Medulla oblongata (tissue), 1 donor: ENCODE measurements around the gene METTL9.
A peak's percentile ranks its signal among the peaks of the same experiment; 100 is the strongest.
"Not testable (repeated sequence)": the region's sequence is repeated elsewhere in the genome, so short reads cannot be mapped to it uniquely, and the experiment has no call there.

Source experiments
- DNase-seq: peaks from one replicate; pipeline ENCODE4 v3.0.0-alpha.2; 2015; ENCODE audit errors: extremely low spot score

METTL9 gene

DNA sequence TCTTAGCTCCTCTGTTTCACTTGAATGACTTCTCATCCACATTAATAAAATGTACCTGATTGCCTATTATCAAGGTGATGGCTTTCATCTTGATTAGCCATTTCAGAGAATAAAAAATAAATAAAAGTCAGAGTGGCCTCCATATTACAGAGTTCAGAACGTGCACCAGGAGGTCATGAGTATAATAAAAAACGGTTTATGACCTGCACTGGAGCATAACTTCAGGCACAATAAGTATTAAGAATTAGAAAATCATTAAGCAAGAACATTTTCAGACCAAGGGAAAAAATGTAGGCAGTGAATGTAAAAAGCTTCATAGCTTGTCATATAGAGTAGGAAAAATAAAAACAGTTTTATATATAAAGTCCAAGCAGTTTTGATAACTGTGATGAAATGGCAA lies 11.4 kb downstream of the METTL9 start:
- DNase-seq = no peak

GRCh38 chr16:21611198-21611555 lies 11.8 kb downstream of the METTL9 start:
- no peak for DNase-seq

DNA sequence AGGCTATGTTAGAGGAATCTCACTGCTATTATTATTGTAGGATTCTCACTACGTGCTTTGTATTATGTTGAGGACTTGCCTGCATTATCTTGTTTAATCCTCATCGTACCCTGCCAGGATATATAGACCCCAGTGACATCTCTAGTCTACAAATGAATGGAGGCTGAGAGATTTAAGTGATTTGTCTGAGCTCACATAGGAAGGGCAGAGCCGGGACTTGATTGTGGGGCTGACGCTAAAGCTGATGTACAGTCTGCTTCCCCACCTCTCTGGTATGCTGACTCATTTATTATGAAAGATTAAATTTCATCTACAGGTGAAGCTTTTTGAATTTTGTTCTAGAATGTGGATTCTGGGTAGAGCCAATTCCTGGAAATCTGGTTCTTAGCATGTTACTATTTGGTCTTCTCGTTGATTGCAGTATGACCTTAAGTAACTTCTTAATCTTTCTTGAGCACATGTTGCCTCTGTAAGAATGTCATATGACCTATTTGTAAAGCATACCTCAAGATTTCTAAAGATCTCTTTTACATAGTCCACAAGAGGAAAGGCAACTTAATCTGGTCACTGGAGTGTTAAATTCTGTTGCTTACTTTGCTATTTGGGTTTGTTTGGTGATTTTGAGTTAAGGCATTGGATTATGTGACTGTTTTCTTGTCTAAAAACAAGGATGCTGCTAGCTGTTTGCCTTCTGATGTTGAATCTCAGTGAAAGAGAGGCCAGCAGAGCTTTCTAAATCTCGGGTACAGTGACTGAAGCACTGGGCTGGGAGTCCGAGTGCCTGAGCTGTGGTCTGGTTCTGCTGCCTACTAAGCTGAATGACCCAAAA lies 12.4 kb downstream of the METTL9 start:
- no peak for DNase-seq

- DNase-seq = no peak
Measured at GRCh38 chr16:21613361-21613760, 14.0 kb downstream of the METTL9 start.

DNA sequence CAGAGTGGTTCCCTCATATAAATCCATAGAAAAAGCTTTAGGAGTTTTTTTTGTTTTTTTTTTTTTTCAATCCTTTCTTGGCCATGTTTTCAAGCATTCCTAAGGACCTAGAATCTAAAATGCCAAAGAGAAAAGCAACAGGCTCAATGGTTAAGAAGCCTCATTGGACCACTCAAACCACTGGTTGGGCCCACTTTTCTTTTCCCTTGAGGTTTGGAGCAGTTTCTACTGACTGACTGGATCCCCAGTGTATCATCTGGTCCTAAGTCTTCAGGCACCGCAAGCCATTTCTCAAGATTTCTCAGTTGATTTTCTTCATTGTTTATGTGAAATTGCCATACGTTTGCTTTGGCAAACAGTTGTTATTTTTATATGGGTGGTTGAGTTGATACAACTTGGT lies 14.4 kb downstream of the METTL9 start:
- no peak for DNase-seq

GRCh38 chr16:21614896-21615295 lies 15.5 kb downstream of the METTL9 start:
- no peak for DNase-seq

DNA sequence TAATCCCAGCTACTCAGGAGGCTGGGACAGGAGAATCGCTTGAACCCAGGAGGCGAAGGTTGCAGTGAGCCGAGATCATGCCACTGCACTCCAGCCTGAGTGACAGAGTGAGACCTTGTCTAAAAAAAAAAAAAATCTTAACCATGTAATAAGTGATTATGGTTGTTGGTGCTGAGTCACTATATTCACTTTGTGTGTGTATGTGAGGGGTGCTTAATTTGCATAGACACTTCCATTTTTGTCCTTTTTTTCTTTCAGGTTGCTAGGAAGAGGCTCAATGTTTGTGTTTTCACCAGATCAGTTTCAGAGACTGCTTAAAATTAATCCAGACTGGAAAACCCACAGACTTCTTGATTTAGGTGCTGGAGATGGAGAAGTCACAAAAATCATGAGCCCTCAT lies 18.2 kb downstream of the METTL9 start:
- no peak for DNase-seq

GRCh38 chr16:21618281-21618680 lies 18.9 kb downstream of the METTL9 start:
- no peak for DNase-seq

- DNase-seq = no peak
Measured at GRCh38 chr16:21619765-21620425, 20.5 kb downstream of the METTL9 start.

- DNase-seq = no peak
Measured at GRCh38 chr16:21620592-21620991, 21.2 kb downstream of the METTL9 start.

GRCh38 chr16:21622545-21622944 lies 23.2 kb downstream of the METTL9 start:
- DNase-seq = no peak

GRCh38 chr16:21625026-21625425 lies 25.6 kb downstream of the METTL9 start:
- DNase-seq = no peak

DNA sequence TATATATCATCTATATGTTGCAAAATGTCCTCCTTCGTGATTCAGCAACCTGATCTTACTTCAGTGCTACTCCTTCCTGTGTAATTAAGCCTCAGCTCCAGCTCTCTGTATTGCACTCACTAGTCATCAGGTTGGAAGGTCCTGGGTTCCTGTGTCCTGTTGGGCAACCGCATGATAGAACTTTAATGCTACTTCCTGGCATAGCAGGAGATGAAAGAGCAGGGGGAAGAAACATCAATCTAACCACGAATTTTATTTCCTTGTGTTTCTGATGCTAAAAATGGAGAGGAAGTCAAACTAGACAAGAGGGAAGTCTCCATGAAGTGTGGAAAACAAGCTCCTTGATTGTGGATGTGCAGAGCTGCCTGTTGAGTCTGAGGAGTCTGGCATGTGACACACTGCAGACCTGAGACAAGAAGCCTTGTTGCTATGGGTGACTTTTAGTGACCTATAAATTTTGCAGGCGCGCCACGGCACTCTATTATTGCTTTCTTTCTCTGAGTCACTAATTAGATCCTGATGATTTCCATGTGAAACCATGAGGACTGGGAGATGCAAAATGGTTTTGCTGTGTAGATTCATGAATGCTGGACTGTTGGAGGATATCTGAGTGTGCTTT lies 27.4 kb downstream of the METTL9 start:
- peak; percentile 60 for DNase-seq

GRCh38 chr16:21628121-21628726 lies 28.8 kb downstream of the METTL9 start:
- DNase-seq = no peak

DNA sequence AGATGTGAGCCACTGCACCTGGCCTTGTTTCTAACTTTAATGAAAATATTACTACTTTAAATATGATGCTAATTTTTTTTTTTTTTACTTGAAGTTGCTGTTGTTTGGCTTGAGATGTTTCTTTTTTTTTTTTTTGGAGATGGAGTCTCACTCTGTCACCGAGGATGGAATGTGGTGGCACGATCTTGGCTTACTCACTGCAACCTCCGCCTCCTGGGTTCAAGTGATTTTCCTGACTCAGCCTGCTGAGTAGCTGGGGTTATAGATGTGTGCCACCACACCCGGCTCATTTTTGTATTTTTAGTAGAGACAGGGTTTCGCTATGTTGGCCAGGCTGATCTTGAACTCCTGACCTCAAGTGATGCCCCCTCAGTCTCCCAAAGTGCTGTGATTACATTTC lies 29.4 kb downstream of the METTL9 start:
- no peak for DNase-seq

DNA sequence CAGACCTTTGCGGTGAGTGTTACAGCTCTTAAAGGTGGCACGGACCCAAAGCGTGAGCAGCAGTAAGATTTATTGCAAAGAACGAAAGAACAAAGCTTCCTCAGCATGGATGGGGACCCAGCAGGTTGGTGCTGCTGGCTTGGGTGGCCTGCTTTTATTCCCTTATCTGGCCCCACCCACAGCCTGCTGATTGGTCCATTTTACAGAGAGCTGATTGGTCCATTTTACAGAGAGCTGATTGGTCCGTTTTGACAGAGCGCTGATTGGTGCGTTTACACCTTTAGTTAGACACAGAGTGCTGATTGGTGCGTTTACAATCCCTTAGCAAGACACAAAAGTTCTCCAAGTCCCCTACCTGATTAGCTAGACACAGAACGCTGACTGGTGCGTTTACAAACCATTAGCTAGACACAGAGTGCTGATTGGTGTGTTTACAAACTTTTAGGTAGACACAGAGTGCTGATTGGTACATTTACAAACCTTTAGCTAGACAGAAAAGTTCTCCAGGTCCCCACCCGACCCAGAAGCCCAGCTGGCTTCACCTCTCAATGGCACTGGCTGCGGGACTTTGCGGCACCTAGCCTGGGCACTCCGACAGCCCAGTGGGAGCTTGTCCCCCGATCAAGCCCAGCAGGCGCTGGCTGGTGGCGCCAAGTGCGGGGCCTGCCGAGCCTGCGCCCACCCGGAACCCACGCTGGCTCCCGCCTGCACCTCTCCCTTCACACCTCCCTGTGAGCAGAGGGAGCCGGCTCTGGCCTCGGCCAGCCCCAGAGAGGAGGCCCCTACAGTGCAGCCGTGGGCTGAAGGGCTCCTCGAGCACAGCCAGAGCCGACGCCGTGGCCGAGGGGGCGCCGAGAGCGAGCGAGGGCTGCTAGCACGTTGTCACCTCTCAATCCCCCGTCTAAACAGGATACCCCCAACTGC lies 30.5 kb downstream of the METTL9 start:
- DNase-seq = not testable (repeated sequence)

GRCh38 chr16:21630866-21631265 lies 31.5 kb downstream of the METTL9 start:
- not testable (repeated sequence) for DNase-seq

GRCh38 chr16:21631376-21631775 lies 32.0 kb downstream of the METTL9 start:
- not testable (repeated sequence) for DNase-seq

- not testable (repeated sequence) for DNase-seq
Measured at GRCh38 chr16:21631951-21632575, 32.7 kb downstream of the METTL9 start.

GRCh38 chr16:21634216-21634615 lies 34.8 kb downstream of the METTL9 start:
- DNase-seq = no peak

DNA sequence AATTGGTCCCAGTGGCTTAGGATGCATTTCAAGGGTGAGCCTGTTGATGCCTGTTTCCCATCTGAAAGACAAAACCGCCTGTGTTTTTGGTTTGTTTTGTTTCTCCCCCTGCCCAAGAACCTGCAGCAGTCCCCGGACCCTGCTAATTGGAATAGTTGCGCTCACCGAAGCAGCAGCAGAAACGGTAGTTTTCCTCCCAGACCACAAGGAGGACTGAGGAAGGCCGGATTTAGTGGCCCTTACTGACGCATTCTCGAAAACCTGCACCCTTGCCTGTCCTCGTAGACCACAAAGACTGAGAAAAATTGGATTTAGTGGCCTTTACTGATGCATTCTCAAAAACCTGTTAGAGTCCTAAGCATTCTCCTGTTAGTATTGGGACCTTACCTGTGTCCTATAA lies 36.3 kb downstream of the METTL9 start:
- DNase-seq = not testable (repeated sequence)
